HUES64 (cell line): ENCODE measurements around the gene MACROD2.
"Not testable (repeated sequence)": the region's sequence is repeated elsewhere in the genome, so short reads cannot be mapped to it uniquely, and the experiment has no call there.

Experiments used
- H3K27ac ChIP-seq: 2 replicates; pipeline ENCODE4 v1.7.0; 2013; ENCODE audit warnings: low read depth, low read length, inconsistent platforms
- H3K27me3 ChIP-seq: 2 replicates; pipeline ENCODE4 v1.6.1; 2013; ENCODE audit warnings: mild to moderate bottlenecking, low read length; ENCODE audit not compliant: insufficient read depth
- H3K36me3 ChIP-seq: 2 replicates; pipeline ENCODE4 v1.6.1; 2013; ENCODE audit warnings: mild to moderate bottlenecking, low read length; ENCODE audit not compliant: insufficient read depth
- H3K4me1 ChIP-seq: 2 replicates; pipeline ENCODE4 v1.6.1; 2013; ENCODE audit warnings: mild to moderate bottlenecking, low read length, moderate library complexity; ENCODE audit not compliant: insufficient read depth
- H3K4me3 ChIP-seq: 2 replicates; pipeline ENCODE4 v1.5.1; 2013; ENCODE audit warnings: mild to moderate bottlenecking, low read length, moderate library complexity
- H3K9ac ChIP-seq: 2 replicates; pipeline ENCODE4 v1.6.1; 2013; ENCODE audit warnings: mild to moderate bottlenecking, low read depth, low read length
- H3K9me3 ChIP-seq: 2 replicates; pipeline ENCODE4 v1.6.1; 2013; ENCODE audit warnings: low read depth, low read length; ENCODE audit not compliant: insufficient read depth
- WGBS: fragments of 150-250, 120-280 bp; methylation state at CpG from one replicate; pipeline ENCODE4 v1.1.7; 2013; ENCODE audit warnings: missing lambda C conversion rate; 5-methylcytosine and 5-hydroxymethylcytosine counted together

Gene MACROD2

DNA sequence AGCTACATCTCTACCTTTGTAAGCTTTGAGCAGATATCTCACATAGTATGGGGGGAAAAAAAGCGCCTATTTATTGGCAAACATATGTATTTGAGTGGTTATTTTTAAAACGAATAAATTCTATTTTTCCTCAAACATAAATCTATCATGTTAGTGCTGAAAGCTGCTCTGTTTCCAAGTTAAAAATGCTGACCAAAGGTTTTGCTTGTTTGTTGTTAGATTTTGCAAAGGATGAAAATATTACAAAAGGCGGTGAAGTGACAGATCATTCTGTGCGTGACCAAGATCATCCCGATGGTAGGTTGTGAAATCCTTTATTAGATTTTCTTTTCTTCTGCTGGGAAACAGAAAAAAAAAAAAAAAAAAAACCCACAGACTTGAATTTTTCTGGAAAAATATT is 1972.0 kb downstream of the MACROD2 start:
- Histone ChIP-seq H3K27ac (no peak overlapping the region), H3K27me3 (no peaks in the 10 kb centered on the region), H3K4me3 (no peak overlapping the region), H3K4me1 (no peaks in the 10 kb centered on the region), H3K9ac (no peak overlapping the region), H3K36me3 (no peaks in the 10 kb centered on the region), H3K9me3 (peaks cover 9% of the 10 kb centered on the region; the same call in 1 of the 2 replicates)
- 89% methylated on average over 1 of the region's 5 CpGs for WGBS

GRCh38 chr20:15976047-15976736 is 1980.9 kb downstream of the MACROD2 start:
- Histone ChIP-seq H3K27me3 (no peaks in the 10 kb centered on the region), H3K4me1 (peaks cover 45% of the 10 kb centered on the region), H3K9ac (peak overlapping the region; percentile 50), H3K27ac (peak overlapping the region; percentile 94), H3K36me3 (no peaks in the 10 kb centered on the region), H3K4me3 (peak overlapping the region; percentile 11; the same call in 1 of the 2 replicates), H3K9me3 (peaks cover 21% of the 10 kb centered on the region; the same call in 1 of the 2 replicates)
- WGBS, result 8% methylated on average over 5 of the region's 5 CpGs

GRCh38 chr20:15977026-15977425 is 1981.7 kb downstream of the MACROD2 start:
- H3K36me3 ChIP-seq, result no peaks in the 10 kb centered on the region
- peak overlapping the region; percentile 92 for H3K27ac ChIP-seq
- H3K9ac ChIP-seq, result peak overlapping the region; percentile 50
- no peak overlapping the region for H3K4me3 ChIP-seq
- H3K4me1 ChIP-seq, result peaks cover 45% of the 10 kb centered on the region
- H3K27me3 ChIP-seq, result no peaks in the 10 kb centered on the region
- 72% methylated on average over 4 of the region's 5 CpGs for WGBS
- peaks cover 15% of the 10 kb centered on the region; the same call in 1 of the 2 replicates for H3K9me3 ChIP-seq

DNA sequence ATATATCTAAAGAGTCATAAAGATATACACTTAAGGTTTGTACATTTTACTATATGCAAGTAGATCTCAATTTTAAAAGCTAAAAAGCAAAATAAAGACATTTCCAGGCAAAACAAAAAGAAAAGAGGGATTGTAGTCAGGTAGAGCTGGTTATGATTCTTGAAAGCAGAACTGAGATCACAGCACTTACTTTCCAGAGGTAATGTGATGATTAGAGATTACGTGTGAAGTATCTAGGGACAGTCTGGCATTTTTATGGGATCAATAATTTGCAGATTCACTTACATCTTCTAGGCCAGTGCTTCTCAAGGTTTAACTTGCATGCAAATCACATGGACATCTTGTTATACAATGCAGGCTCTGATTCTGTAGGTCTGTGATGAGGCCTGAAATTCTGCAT is 1982.4 kb downstream of the MACROD2 start:
- H3K4me1 ChIP-seq, result peaks cover 45% of the 10 kb centered on the region
- H3K9ac ChIP-seq, result no peak overlapping the region
- H3K4me3 ChIP-seq, result no peak overlapping the region
- peaks cover 11% of the 10 kb centered on the region; the same call in 1 of the 2 replicates for H3K9me3 ChIP-seq
- H3K27ac ChIP-seq, result peak overlapping the region; percentile 92; the same call in 1 of the 2 replicates
- H3K27me3 ChIP-seq, result no peaks in the 10 kb centered on the region
- WGBS, result 93% methylated on average over 1 of the region's 1 CpG
- H3K36me3 ChIP-seq, result no peaks in the 10 kb centered on the region

DNA sequence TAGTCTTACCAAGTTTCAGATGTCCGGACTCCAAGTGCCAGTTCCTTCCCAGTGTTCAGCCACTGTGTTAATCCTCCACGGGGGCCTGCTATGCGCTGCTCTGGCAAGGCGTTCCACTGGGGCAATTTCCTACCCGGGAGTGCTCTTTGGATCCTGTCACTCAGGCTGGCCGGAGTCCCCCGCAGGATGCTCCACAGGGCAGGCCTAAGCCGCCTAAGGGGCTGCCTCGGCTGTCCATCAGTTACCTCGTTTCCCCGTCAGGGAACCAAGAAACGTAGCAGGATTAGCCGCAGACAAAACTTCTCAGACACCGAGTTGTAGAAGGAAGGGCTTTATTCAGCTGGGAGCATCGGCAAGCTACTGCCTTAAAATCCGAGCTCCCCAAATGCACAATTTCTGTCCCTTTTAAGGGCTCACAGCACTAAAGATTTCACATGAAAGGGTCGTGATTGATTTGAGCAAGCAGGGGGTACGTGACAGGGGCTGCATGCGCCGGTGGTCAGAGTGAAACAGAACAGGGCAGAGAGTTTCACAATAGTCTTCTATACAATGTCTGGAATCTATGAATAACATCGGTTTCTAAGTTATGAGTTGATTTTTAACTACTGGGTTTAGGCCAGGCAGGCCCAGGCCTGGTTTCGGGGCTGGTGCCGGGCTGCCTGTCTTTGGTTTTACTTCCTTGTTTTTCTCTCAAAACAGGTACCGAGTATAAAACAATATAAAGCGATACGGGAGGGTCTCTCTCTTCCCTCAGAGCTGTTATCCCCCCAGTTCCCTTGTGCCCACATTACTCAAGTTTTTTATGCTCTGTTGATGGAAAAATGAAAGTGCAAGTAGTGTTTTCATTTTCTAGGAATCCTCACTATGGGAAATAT is 1990.4 kb downstream of the MACROD2 start:
- H3K36me3 ChIP-seq, H3K27me3 ChIP-seq, H3K27ac ChIP-seq, H3K4me3 ChIP-seq, H3K9me3 ChIP-seq, H3K9ac ChIP-seq: not testable (repeated sequence)
- WGBS, result 88% methylated on average over 25 of the region's 26 CpGs
- peaks cover 11% of the 10 kb centered on the region; the same call in 1 of the 2 replicates for H3K4me1 ChIP-seq

DNA sequence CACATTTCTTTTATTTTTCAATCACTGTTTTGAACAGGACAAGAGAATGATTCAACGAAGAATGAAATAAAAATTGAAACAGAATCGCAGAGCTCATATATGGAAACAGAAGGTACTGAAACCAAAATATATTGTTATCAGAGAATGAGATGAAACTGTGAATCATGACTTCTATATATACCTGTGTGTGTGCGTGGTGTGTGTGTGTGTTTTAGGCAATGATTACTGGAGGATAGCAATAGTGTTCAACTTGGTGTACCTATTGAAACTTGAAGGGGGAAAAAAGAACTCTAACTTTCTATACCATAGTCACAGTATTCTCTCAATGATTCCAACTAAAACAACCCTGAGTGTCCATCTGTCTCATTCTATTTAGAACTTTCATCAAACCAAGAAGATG is 1991.4 kb downstream of the MACROD2 start:
- no peak overlapping the region for H3K9ac ChIP-seq

GRCh38 chr20:15991279-15991678 is 1996.0 kb downstream of the MACROD2 start:
- H3K9ac ChIP-seq, result no peak overlapping the region
- H3K4me3 ChIP-seq, result no peak overlapping the region

More for the DNA sequence above, 1991.4 kb downstream of the MACROD2 start:
- no peaks in the 10 kb centered on the region for H3K9me3 ChIP-seq
- H3K4me1 ChIP-seq, result peaks cover 11% of the 10 kb centered on the region; the same call in 1 of the 2 replicates
- no peaks in the 10 kb centered on the region for H3K27me3 ChIP-seq
- no peak overlapping the region for H3K4me3 ChIP-seq
- no peak overlapping the region for H3K27ac ChIP-seq
- WGBS, result 87% methylated on average over 3 of the region's 3 CpGs
- H3K36me3 ChIP-seq, result no peaks in the 10 kb centered on the region

GRCh38 chr20:15992564-15992963 is 1997.2 kb downstream of the MACROD2 start:
- Histone ChIP-seq H3K4me3 (no peak overlapping the region), H3K36me3 (no peaks in the 10 kb centered on the region), H3K9ac (no peak overlapping the region), H3K27me3 (no peaks in the 10 kb centered on the region), H3K4me1 (no peaks in the 10 kb centered on the region), H3K27ac (no peak overlapping the region), H3K9me3 (peaks cover 17% of the 10 kb centered on the region)
- WGBS, result 92% methylated on average over 4 of the region's 4 CpGs

More at GRCh38 chr20:15991279-15991678, 1996.0 kb downstream of the MACROD2 start:
- Histone ChIP-seq H3K9me3 (peaks cover 4% of the 10 kb centered on the region; the same call in 1 of the 2 replicates), H3K27me3 (no peaks in the 10 kb centered on the region), H3K4me1 (peaks cover 11% of the 10 kb centered on the region; the same call in 1 of the 2 replicates), H3K27ac (no peak overlapping the region), H3K36me3 (no peaks in the 10 kb centered on the region)

DNA sequence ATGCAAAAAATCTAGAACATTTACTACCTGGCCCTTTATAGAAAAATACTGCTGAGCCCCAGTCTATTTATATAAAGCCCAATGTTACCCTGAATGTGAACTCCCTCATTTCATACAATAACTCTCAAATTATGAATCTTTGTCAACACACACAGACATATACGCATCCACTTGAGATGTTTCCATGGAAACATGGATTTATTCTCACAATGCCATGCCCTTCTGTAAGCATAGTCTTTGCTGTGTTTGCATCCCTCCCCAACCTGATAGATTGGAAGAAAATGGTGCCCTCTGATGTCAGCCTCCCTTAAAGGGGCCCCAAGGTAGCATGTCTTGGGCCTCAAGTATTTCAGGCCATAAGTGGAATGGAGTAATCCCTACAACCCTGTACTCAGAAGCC is 2004.8 kb downstream of the MACROD2 start:
- no peak overlapping the region for H3K4me3 ChIP-seq
- no peaks in the 10 kb centered on the region for H3K27me3 ChIP-seq
- H3K36me3 ChIP-seq, result no peaks in the 10 kb centered on the region
- 50% methylated on average over 1 of the region's 1 CpG for WGBS
- peaks cover 6% of the 10 kb centered on the region for H3K4me1 ChIP-seq
- H3K9me3 ChIP-seq, result peaks cover 28% of the 10 kb centered on the region
- no peak overlapping the region for H3K9ac ChIP-seq
- no peak overlapping the region for H3K27ac ChIP-seq

DNA sequence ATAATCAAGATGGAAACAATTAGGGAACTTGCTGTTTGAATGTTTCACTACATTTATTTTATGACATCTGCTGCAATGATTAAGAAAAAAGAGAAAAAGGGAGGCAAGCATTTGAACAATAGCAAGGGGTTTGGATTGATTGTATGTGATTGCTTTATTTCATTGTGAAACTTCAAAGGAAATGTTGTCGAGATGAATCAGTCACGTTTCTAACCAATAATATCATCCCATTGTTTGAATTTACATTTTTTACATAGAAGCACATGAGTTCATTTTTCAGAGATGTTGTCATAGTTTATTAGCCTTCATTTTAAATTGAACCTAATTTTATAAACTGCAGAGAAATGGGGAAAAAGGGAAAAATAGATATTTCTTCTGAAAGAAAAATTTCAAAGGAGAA is 2006.0 kb downstream of the MACROD2 start:
- Histone ChIP-seq H3K9ac (no peak overlapping the region), H3K4me1 (peaks cover 17% of the 10 kb centered on the region), H3K4me3 (no peak overlapping the region), H3K36me3 (no peaks in the 10 kb centered on the region), H3K9me3 (peaks cover 23% of the 10 kb centered on the region), H3K27me3 (no peaks in the 10 kb centered on the region), H3K27ac (no peak overlapping the region)
- no CpG with 5 or more reads among the region's 2 CpGs for WGBS

DNA sequence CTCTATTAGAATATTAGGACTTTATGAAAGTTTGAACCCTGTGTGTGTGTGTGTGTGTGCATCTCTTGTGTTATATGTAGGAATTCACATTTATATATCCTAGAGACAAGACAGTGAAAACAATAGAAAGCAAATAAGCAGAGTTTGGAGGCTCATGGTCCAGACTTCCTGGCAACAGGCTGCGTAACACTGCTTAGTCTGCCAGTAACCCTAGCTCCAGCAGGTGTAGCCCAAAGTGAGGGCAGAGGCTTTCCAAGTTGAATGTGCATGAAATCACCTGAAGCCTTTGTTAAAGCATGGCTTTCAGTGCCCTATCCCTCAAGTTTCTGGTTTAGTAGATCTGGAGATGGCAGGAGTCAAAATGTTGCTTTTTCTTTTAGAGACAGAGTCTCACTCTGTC is 2008.0 kb downstream of the MACROD2 start:
- Histone ChIP-seq H3K9me3 (peaks cover 3% of the 10 kb centered on the region; the same call in 1 of the 2 replicates), H3K9ac (no peak overlapping the region), H3K4me1 (peaks cover 31% of the 10 kb centered on the region), H3K4me3 (no peak overlapping the region), H3K36me3 (no peaks in the 10 kb centered on the region), H3K27ac (no peak overlapping the region), H3K27me3 (no peaks in the 10 kb centered on the region)
- 96% methylated on average over 1 of the region's 1 CpG for WGBS
